ENCODE data around the gene APPL1.

- TF ChIP-seq POLR2A (IDR thresholded peaks at IDR 0.05; ENCODE audit: low read length) (no peak), GATA1 (IDR thresholded peaks at IDR 0.05; ENCODE audit: low read depth, low read length) (no peak)
Observed at GRCh38 chr3:57206423-57206822, 21.1 kb upstream of the APPL1 start.

Measured in erythroblast (primary cell).